NT2/D1 (cell line): ENCODE data around the gene EPHA1.
A peak's percentile ranks its signal among the peaks of the same experiment; 100 is the strongest.

ENCODE experiments used
- DNase-seq: peaks from one replicate; pipeline ENCODE4 v3.0.0-alpha.2; 2011; ENCODE audit warnings: low read depth, low spot score
- H3K27me3 ChIP-seq: 2 replicates; pipeline ENCODE4 v1.6.0; 2011; ENCODE audit warnings: mild to moderate bottlenecking; ENCODE audit not compliant: insufficient read length, insufficient read depth
- H3K36me3 ChIP-seq: 2 replicates; pipeline ENCODE4 v1.6.1; 2011; ENCODE audit warnings: mild to moderate bottlenecking, low read length, mixed read lengths; ENCODE audit not compliant: insufficient read depth, insufficient read length
- H3K4me1 ChIP-seq: 2 replicates; pipeline ENCODE4 v1.5.1; 2011; ENCODE audit not compliant: insufficient read depth, insufficient read length
- H3K4me3 ChIP-seq: 2 replicates; pipeline ENCODE4 v1.5.1; 2011; ENCODE audit warnings: low read depth; ENCODE audit not compliant: insufficient read length
- H3K9ac ChIP-seq: 2 replicates; pipeline ENCODE4 v1.6.0; 2011; ENCODE audit warnings: low read depth; ENCODE audit not compliant: insufficient read length
- H3K9me3 ChIP-seq: 2 replicates; pipeline ENCODE4 v1.5.1; 2011; ENCODE audit warnings: mild to moderate bottlenecking, low read length; ENCODE audit not compliant: insufficient read depth
- SUZ12 ChIP-seq: IDR thresholded peaks from 2 replicates; pipeline ENCODE4 v1.6.1; 2011; ENCODE audit not compliant: insufficient read length, insufficient read depth; ENCODE audit errors: extremely low read depth
- YY1 ChIP-seq: IDR thresholded peaks from 2 replicates; pipeline ENCODE4 v1.6.1; 2011; ENCODE audit not compliant: insufficient read length, insufficient read depth
- ZNF274 ChIP-seq: IDR thresholded peaks from 2 replicates; pipeline ENCODE4 v1.6.1; 2011; ENCODE audit warnings: mild to moderate bottlenecking, low read depth, low read length

Gene EPHA1

GRCh38 chr7:143380646-143381426 is 27.8 kb downstream of the EPHA1 start, which contains the start of gene ZYX:
ZYX (plus strand) TSS chr7:143381345; CDS start chr7:143381572, 227 bp downstream.
- Histone ChIP-seq H3K4me3 (peak within 1 kb of the TSS; percentile 80), H3K9ac (peak within 1 kb of the TSS; percentile 94), H3K36me3 (peaks cover 47% of the 10 kb centered on the region), H3K27me3 (no peaks in the 10 kb centered on the region), H3K4me1 (peaks cover 14% of the 10 kb centered on the region), H3K9me3 (0 out of 2 replicates have a peak, but pooled peaks cover 4% of the 10 kb centered on the region)
- TF ChIP-seq YY1 (no peak), ZNF274 (no peak), SUZ12 (no peak)
- peak; percentile 91 for DNase-seq

- Histone ChIP-seq H3K9ac (peak overlapping the region; percentile 90), H3K4me1 (peaks cover 12% of the 10 kb centered on the region), H3K27me3 (no peaks in the 10 kb centered on the region), H3K36me3 (peaks cover 41% of the 10 kb centered on the region), H3K9me3 (0 out of 2 replicates have a peak, but pooled peaks cover 4% of the 10 kb centered on the region), H3K4me3 (peak overlapping the region; percentile 80)
- TF ChIP-seq ZNF274 (no peak), YY1 (no peak)
- peak; percentile 87 for DNase-seq
Measured at GRCh38 chr7:143380260-143380645, 28.4 kb downstream of the EPHA1 start.

GRCh38 chr7:143379611-143380259 is 28.9 kb downstream of the EPHA1 start:
- H3K27me3 ChIP-seq, result no peaks in the 10 kb centered on the region
- TF ChIP-seq SUZ12 (no peak), YY1 (no peak), ZNF274 (no peak)
- peaks cover 7% of the 10 kb centered on the region for H3K4me1 ChIP-seq
- H3K36me3 ChIP-seq, result peaks cover 36% of the 10 kb centered on the region
- DNase-seq, result no peak
- peak overlapping the region; percentile 80 for H3K4me3 ChIP-seq
- peak overlapping the region; percentile 66 for H3K9ac ChIP-seq
- 0 out of 2 replicates have a peak, but pooled peaks cover 4% of the 10 kb centered on the region for H3K9me3 ChIP-seq

GRCh38 chr7:143376396-143376795 is 32.3 kb downstream of the EPHA1 start:
- no peak for DNase-seq
- Histone ChIP-seq H3K36me3 (peaks cover 6% of the 10 kb centered on the region), H3K9me3 (0 out of 2 replicates have a peak, but pooled peaks cover 4% of the 10 kb centered on the region), H3K27me3 (no peaks in the 10 kb centered on the region), H3K9ac (no peak overlapping the region), H3K4me3 (no peak overlapping the region), H3K4me1 (peaks cover 3% of the 10 kb centered on the region)
- TF ChIP-seq YY1 (no peak), SUZ12 (no peak), ZNF274 (no peak)

- TF ChIP-seq YY1 (no peak), SUZ12 (no peak), ZNF274 (no peak)
- Histone ChIP-seq H3K36me3 (peaks cover 6% of the 10 kb centered on the region), H3K9me3 (0 out of 2 replicates have a peak, but pooled peaks cover 4% of the 10 kb centered on the region), H3K4me3 (no peak overlapping the region), H3K27me3 (no peaks in the 10 kb centered on the region), H3K4me1 (peaks cover 3% of the 10 kb centered on the region), H3K9ac (no peak overlapping the region)
- no peak for DNase-seq
Measured at GRCh38 chr7:143375298-143376034, 33.2 kb downstream of the EPHA1 start.

GRCh38 chr7:143374561-143374960 is 34.1 kb downstream of the EPHA1 start:
- Histone ChIP-seq H3K36me3 (peaks cover 6% of the 10 kb centered on the region), H3K4me1 (no peaks in the 10 kb centered on the region), H3K9ac (no peak overlapping the region), H3K9me3 (0 out of 2 replicates have a peak, but pooled peaks cover 4% of the 10 kb centered on the region), H3K4me3 (no peak overlapping the region), H3K27me3 (no peaks in the 10 kb centered on the region)
- TF ChIP-seq YY1, result no peak
- DNase-seq, result no peak
